HEK293 (cell line): ENCODE data around the gene CAMTA2.

Source experiments
- BCL11B ChIP-seq: fragments of 450-650 bp; formaldehyde crosslinking; IDR thresholded peaks from 2 replicates; pipeline ENCODE4 v1.5.1; 2016; ENCODE audit warnings: low read depth, missing biosample characterization, missing genetic modification characterization
- GFI1B ChIP-seq: fragments of 450-650 bp; formaldehyde crosslinking; IDR thresholded peaks from 2 replicates; pipeline ENCODE4 v1.5.1; 2016; ENCODE audit warnings: missing biosample characterization, missing genetic modification characterization
- HOXA7 ChIP-seq: sonication (generic); formaldehyde crosslinking; IDR thresholded peaks from 2 replicates; pipeline ENCODE4 v1.8.1; 2022; ENCODE audit warnings: missing genetic modification reagents, borderline replicate concordance
- HOXC10 ChIP-seq: sonication (generic); formaldehyde crosslinking; IDR thresholded peaks from 2 replicates; pipeline ENCODE4 v1.8.1; 2023; ENCODE audit warnings: mild to moderate bottlenecking, missing genetic modification reagents
- INSM2 ChIP-seq: fragments of 450-650 bp; formaldehyde crosslinking; IDR thresholded peaks from 2 replicates; pipeline ENCODE4 v1.5.1; 2016; ENCODE audit warnings: missing biosample characterization, missing genetic modification characterization
- KLF1 ChIP-seq: fragments of 450-650 bp; formaldehyde crosslinking; IDR thresholded peaks from 2 replicates; pipeline ENCODE4 v1.5.1; 2016; ENCODE audit warnings: missing biosample characterization, missing genetic modification characterization
- OSR2 ChIP-seq: fragments of 450-650 bp; formaldehyde crosslinking; IDR thresholded peaks from 2 replicates; pipeline ENCODE4 v1.5.1; 2016; ENCODE audit warnings: missing biosample characterization, missing genetic modification characterization
- SCRT2 ChIP-seq: fragments of 450-650 bp; formaldehyde crosslinking; IDR thresholded peaks from 2 replicates; pipeline ENCODE4 v1.5.1; 2016; ENCODE audit warnings: missing biosample characterization, missing genetic modification characterization
- ZBTB1 ChIP-seq: fragments of 450-650 bp; formaldehyde crosslinking; IDR thresholded peaks from 2 replicates; pipeline ENCODE4 v1.5.1; 2016; ENCODE audit warnings: missing biosample characterization, missing genetic modification characterization
- ZBTB17 ChIP-seq: fragments of 450-650 bp; formaldehyde crosslinking; IDR thresholded peaks from 2 replicates; pipeline ENCODE4 v1.5.1; 2016; ENCODE audit warnings: missing biosample characterization, missing genetic modification characterization
- ZBTB49 ChIP-seq: fragments of 450-650 bp; formaldehyde crosslinking; IDR thresholded peaks from 2 replicates; pipeline ENCODE4 v1.5.1; 2016; ENCODE audit warnings: missing biosample characterization, missing genetic modification characterization, low read depth
- ZBTB8A ChIP-seq: fragments of 450-650 bp; formaldehyde crosslinking; IDR thresholded peaks from 2 replicates; pipeline ENCODE4 v1.5.1; 2016; ENCODE audit warnings: missing biosample characterization, missing genetic modification characterization
- ZEB2 ChIP-seq: fragments of 450-650 bp; formaldehyde crosslinking; IDR thresholded peaks from 2 replicates; pipeline ENCODE4 v1.5.1; 2016; ENCODE audit warnings: missing biosample characterization, missing genetic modification characterization
- ZFHX2 ChIP-seq: fragments of 450-650 bp; formaldehyde crosslinking; conservative IDR thresholded peaks from 2 replicates; pipeline ENCODE4 v1.5.1; 2016; ENCODE audit warnings: missing biosample characterization, missing genetic modification characterization
- ZNF112 ChIP-seq: fragments of 450-650 bp; formaldehyde crosslinking; IDR thresholded peaks from 2 replicates; pipeline ENCODE4 v1.5.0; 2017; ENCODE audit warnings: missing biosample characterization, missing genetic modification characterization
- ZNF23 ChIP-seq: fragments of 450-650 bp; formaldehyde crosslinking; IDR thresholded peaks from 2 replicates; pipeline ENCODE4 v1.5.1; 2016; ENCODE audit warnings: missing biosample characterization, missing genetic modification characterization, borderline replicate concordance
- ZNF239 ChIP-seq: fragments of 450-650 bp; formaldehyde crosslinking; IDR thresholded peaks from 2 replicates; pipeline ENCODE4 v1.5.1; 2016; ENCODE audit warnings: missing biosample characterization, missing genetic modification characterization
- ZNF280C ChIP-seq: fragments of 450-650 bp; formaldehyde crosslinking; IDR thresholded peaks from 2 replicates; pipeline ENCODE4 v1.5.1; 2016; ENCODE audit warnings: missing biosample characterization, missing genetic modification characterization
- ZNF302 ChIP-seq: fragments of 450-650 bp; formaldehyde crosslinking; IDR thresholded peaks from 2 replicates; pipeline ENCODE4 v1.5.1; 2016; ENCODE audit warnings: missing biosample characterization, missing genetic modification characterization, low read depth
- ZNF501 ChIP-seq: fragments of 450-650 bp; formaldehyde crosslinking; IDR thresholded peaks from 2 replicates; pipeline ENCODE4 v1.5.1; 2016; ENCODE audit warnings: missing biosample characterization, missing genetic modification characterization
- ZNF510 ChIP-seq: fragments of 450-650 bp; formaldehyde crosslinking; IDR thresholded peaks from 2 replicates; pipeline ENCODE4 v1.5.1; 2018; ENCODE audit warnings: mild to moderate bottlenecking, missing genetic modification characterization, missing biosample characterization; ENCODE audit not compliant: insufficient replicate concordance
- ZNF521 ChIP-seq: fragments of 450-650 bp; formaldehyde crosslinking; IDR thresholded peaks from 2 replicates; pipeline ENCODE4 v1.5.1; 2017; ENCODE audit warnings: missing biosample characterization, mild to moderate bottlenecking, missing genetic modification characterization
- ZNF624 ChIP-seq: fragments of 450-650 bp; formaldehyde crosslinking; IDR thresholded peaks from 2 replicates; pipeline ENCODE4 v1.5.1; 2017; ENCODE audit warnings: missing biosample characterization, missing genetic modification characterization
- ZNF645 ChIP-seq: fragments of 450-650 bp; formaldehyde crosslinking; IDR thresholded peaks from 2 replicates; pipeline ENCODE4; 2016; ENCODE audit warnings: missing biosample characterization, missing genetic modification characterization
- ZNF658 ChIP-seq: fragments of 450-650 bp; formaldehyde crosslinking; IDR thresholded peaks from 2 replicates; pipeline ENCODE4; 2016; ENCODE audit warnings: missing biosample characterization, missing genetic modification characterization
- ZNF664 ChIP-seq: fragments of 450-650 bp; formaldehyde crosslinking; IDR thresholded peaks from 2 replicates; pipeline ENCODE4 v1.5.1; 2016; ENCODE audit warnings: missing biosample characterization, missing genetic modification characterization
- ZNF776 ChIP-seq: fragments of 450-650 bp; formaldehyde crosslinking; IDR thresholded peaks from 2 replicates; pipeline ENCODE4 v1.5.0; 2017; ENCODE audit warnings: missing biosample characterization, missing genetic modification characterization, borderline replicate concordance
- ZNF830 ChIP-seq: fragments of 450-650 bp; IDR thresholded peaks from 2 replicates; pipeline ENCODE4 v1.5.0; 2018; ENCODE audit warnings: missing biosample characterization, missing genetic modification characterization, low read depth, mild to moderate bottlenecking, moderate library complexity
- ZSCAN16 ChIP-seq: fragments of 450-650 bp; formaldehyde crosslinking; IDR thresholded peaks from 2 replicates; pipeline ENCODE4 v1.5.1; 2016; ENCODE audit warnings: missing biosample characterization, missing genetic modification characterization
- TF ChIP-seq, protein P1 (sequence below): fragments of 450-650 bp; formaldehyde crosslinking; IDR thresholded peaks from 2 replicates; pipeline ENCODE4 v1.5.1; 2016; ENCODE audit warnings: missing biosample characterization, missing genetic modification characterization
- TF ChIP-seq, protein P2 (sequence below): fragments of 450-650 bp; formaldehyde crosslinking; IDR thresholded peaks from 2 replicates; pipeline ENCODE4 v1.5.1; 2016; ENCODE audit warnings: missing biosample characterization, missing genetic modification characterization

CAMTA2 gene

GRCh38 chr17:4949321-4950074 is 38.0 kb downstream of the CAMTA2 start (continued):
- TF ChIP-seq, protein P1, sequence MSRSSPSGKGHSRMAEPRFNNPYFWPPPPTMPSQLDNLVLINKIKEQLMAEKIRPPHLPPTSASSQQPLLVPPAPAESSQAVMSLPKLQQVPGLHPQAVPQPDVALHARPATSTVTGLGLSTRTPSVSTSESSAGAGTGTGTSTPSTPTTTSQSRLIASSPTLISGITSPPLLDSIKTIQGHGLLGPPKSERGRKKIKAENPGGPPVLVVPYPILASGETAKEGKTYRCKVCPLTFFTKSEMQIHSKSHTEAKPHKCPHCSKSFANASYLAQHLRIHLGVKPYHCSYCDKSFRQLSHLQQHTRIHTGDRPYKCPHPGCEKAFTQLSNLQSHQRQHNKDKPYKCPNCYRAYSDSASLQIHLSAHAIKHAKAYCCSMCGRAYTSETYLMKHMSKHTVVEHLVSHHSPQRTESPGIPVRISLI (tag by site-specific recombination) = no peak
- TF ChIP-seq BCL11B (tag by site-specific recombination) (peak; percentile 86), ZNF521 (tag by site-specific recombination) (no peak), ZNF510 (tag by site-specific recombination) (no peak), OSR2 (no peak), INSM2 (tag by site-specific recombination) (peak; percentile 45; the same call in 1 of the 2 replicates), ZNF280C (no peak), ZBTB17 (tag by site-specific recombination) (no peak), KLF1 (tag by site-specific recombination) (peak; percentile 99), ZFHX2 (tag by site-specific recombination) (peak; percentile 48), ZBTB1 (no peak), ZNF830 (tag by site-specific recombination) (no peak), GFI1B (tag by site-specific recombination) (no peak), ZNF112 (tag by site-specific recombination) (no peak), HOXA7 (CRISPR knock-in tag) (no peak), ZBTB49 (no peak), ZNF645 (tag by site-specific recombination) (no peak), ZNF776 (no peak), ZNF658 (no peak), ZNF664 (no peak), ZNF501 (tag by site-specific recombination) (no peak), ZNF23 (tag by site-specific recombination) (no peak), ZEB2 (peak; percentile 25; the same call in 1 of the 2 replicates), ZNF302 (tag by site-specific recombination) (no peak), HOXC10 (CRISPR knock-in tag) (no peak), ZNF239 (tag by site-specific recombination) (no peak), ZNF624 (tag by site-specific recombination) (no peak), ZBTB8A (tag by site-specific recombination) (peak; percentile 72), SCRT2 (tag by site-specific recombination) (no peak), ZSCAN16 (tag by site-specific recombination) (no peak)
- TF ChIP-seq, protein P2, sequence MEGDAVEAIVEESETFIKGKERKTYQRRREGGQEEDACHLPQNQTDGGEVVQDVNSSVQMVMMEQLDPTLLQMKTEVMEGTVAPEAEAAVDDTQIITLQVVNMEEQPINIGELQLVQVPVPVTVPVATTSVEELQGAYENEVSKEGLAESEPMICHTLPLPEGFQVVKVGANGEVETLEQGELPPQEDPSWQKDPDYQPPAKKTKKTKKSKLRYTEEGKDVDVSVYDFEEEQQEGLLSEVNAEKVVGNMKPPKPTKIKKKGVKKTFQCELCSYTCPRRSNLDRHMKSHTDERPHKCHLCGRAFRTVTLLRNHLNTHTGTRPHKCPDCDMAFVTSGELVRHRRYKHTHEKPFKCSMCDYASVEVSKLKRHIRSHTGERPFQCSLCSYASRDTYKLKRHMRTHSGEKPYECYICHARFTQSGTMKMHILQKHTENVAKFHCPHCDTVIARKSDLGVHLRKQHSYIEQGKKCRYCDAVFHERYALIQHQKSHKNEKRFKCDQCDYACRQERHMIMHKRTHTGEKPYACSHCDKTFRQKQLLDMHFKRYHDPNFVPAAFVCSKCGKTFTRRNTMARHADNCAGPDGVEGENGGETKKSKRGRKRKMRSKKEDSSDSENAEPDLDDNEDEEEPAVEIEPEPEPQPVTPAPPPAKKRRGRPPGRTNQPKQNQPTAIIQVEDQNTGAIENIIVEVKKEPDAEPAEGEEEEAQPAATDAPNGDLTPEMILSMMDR = no peak; the same call in 1 of the 2 replicates
